ENCODE data around the gene SEPTIN10.

DNA sequence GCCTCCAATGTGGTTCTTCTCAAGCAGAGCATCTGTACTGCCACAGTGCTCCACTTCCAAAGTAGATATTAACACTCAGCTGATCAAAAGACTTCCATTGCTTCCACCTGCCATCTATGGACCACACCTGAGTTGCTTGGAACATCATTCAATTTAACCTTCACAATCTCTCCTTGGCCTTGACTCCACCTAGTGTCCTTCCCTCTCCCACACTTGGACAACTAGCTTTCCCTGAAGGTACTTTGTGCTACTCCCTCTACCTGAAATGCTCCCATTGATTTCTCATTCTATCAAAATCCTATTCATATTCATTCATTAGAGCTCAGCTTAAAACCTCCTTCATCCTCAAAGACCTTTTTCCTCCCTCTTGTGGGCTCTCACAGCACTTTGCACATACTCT lies 49.1 kb upstream of the SEPTIN10 start:
- TF ChIP-seq, protein P1, sequence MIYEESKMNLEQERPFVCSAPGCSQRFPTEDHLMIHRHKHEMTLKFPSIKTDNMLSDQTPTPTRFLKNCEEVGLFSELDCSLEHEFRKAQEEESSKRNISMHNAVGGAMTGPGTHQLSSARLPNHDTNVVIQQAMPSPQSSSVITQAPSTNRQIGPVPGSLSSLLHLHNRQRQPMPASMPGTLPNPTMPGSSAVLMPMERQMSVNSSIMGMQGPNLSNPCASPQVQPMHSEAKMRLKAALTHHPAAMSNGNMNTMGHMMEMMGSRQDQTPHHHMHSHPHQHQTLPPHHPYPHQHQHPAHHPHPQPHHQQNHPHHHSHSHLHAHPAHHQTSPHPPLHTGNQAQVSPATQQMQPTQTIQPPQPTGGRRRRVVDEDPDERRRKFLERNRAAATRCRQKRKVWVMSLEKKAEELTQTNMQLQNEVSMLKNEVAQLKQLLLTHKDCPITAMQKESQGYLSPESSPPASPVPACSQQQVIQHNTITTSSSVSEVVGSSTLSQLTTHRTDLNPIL (CRISPR knock-in tag; IDR thresholded peaks at IDR 0.05; ENCODE audit: low read depth) = no peak
- no peak for TF ChIP-seq OSR1 (CRISPR knock-in tag; IDR thresholded peaks at IDR 0.05)
- TF ChIP-seq, protein P2, sequence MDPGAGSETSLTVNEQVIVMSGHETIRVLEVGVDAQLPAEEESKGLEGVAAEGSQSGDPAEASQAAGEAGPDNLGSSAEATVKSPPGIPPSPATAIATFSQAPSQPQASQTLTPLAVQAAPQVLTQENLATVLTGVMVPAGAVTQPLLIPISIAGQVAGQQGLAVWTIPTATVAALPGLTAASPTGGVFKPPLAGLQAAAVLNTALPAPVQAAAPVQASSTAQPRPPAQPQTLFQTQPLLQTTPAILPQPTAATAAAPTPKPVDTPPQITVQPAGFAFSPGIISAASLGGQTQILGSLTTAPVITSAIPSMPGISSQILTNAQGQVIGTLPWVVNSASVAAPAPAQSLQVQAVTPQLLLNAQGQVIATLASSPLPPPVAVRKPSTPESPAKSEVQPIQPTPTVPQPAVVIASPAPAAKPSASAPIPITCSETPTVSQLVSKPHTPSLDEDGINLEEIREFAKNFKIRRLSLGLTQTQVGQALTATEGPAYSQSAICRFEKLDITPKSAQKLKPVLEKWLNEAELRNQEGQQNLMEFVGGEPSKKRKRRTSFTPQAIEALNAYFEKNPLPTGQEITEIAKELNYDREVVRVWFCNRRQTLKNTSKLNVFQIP (CRISPR knock-in tag; IDR thresholded peaks at IDR 0.05; ENCODE audit: borderline replicate concordance, low read depth) = no peak
- no peak for TF ChIP-seq BACH2 (CRISPR knock-in tag; IDR thresholded peaks at IDR 0.05; ENCODE audit: borderline replicate concordance)
- no peak for TF ChIP-seq PATZ1 (CRISPR knock-in tag; IDR thresholded peaks at IDR 0.05; ENCODE audit: borderline replicate concordance)
- TF ChIP-seq TCF4 (CRISPR knock-in tag; IDR thresholded peaks at IDR 0.05; ENCODE audit: borderline replicate concordance) = no peak
- no peak for TF ChIP-seq CSDC2 (CRISPR knock-in tag; IDR thresholded peaks at IDR 0.05)
